Amniotic stem cell (primary cell): ENCODE data around the gene MAP1S.

ENCODE experiments used
- DNase-seq: peaks from one replicate; lab custom pipeline; 2025; lab: John Stamatoyannopoulos, UW

The MAP1S gene

GRCh38 chr19:17735410-17735809 lies 16.1 kb downstream of the MAP1S start:
- no peak for DNase-seq

- DNase-seq: no peak
Observed at GRCh38 chr19:17737690-17738153, 18.4 kb downstream of the MAP1S start.

GRCh38 chr19:17739121-17739875 lies 20.0 kb downstream of the MAP1S start:
- DNase-seq: no peak

- DNase-seq: no peak
Observed at GRCh38 chr19:17741456-17741855, 22.2 kb downstream of the MAP1S start.

- no peak for DNase-seq
Observed at GRCh38 chr19:17743874-17744580, 24.7 kb downstream of the MAP1S start.

- peak; percentile 80 for DNase-seq
Observed at GRCh38 chr19:17747205-17748098, 28.2 kb downstream of the MAP1S start.

GRCh38 chr19:17748884-17749638 lies 29.8 kb downstream of the MAP1S start:
- DNase-seq: no peak

GRCh38 chr19:17749912-17750317 lies 30.6 kb downstream of the MAP1S start:
- DNase-seq: no peak

GRCh38 chr19:17751103-17751911 lies 32.0 kb downstream of the MAP1S start, which contains the start of gene FCHO1:
Gene FCHO1, plus strand, starts transcription at chr19:17751477. Its CDS starts 3,688 bp downstream, at chr19:17755165.
- no peak for DNase-seq

- DNase-seq: no peak
Observed at GRCh38 chr19:17751912-17752273, 32.6 kb downstream of the MAP1S start.

GRCh38 chr19:17752865-17753639 lies 33.8 kb downstream of the MAP1S start:
- no peak for DNase-seq

- DNase-seq: no peak
Observed at GRCh38 chr19:17753976-17754375, 34.7 kb downstream of the MAP1S start.

GRCh38 chr19:17754634-17755442 lies 35.6 kb downstream of the MAP1S start:
- no peak for DNase-seq

- no peak for DNase-seq
Observed at GRCh38 chr19:17755443-17755890, 36.2 kb downstream of the MAP1S start.

- no peak for DNase-seq
Observed at GRCh38 chr19:17755977-17756670, 36.8 kb downstream of the MAP1S start.

GRCh38 chr19:17757125-17757524 lies 37.8 kb downstream of the MAP1S start:
- no peak for DNase-seq

- DNase-seq: no peak
Observed at GRCh38 chr19:17758515-17758914, 39.2 kb downstream of the MAP1S start.

- DNase-seq: no peak
Observed at GRCh38 chr19:17761148-17761547, 41.9 kb downstream of the MAP1S start.
